LHCN-M2 (cell line): ENCODE data around the gene MAN1A1. TPM values are rescaled to one million over a fixed set of nuclear protein-coding genes. Genes with fewer than 3 reads are reported as not detected.
"Not testable (repeated sequence)": the region's sequence is repeated elsewhere in the genome, so short reads cannot be mapped to it uniquely, and the experiment has no call there.

Source experiments
- DNase-seq: peaks from one replicate; pipeline ENCODE4 v3.0.0-alpha.2; 2012; ENCODE audit warnings: low read depth
- polyA plus RNA-seq: library from polyadenylated mRNA; unstranded; fragments of >200 nt; gene quantifications from one replicate; pipeline ENCODE4 v1.2.1, GENCODE V29; 2012; ENCODE audit warnings: missing spikeins
- total RNA-seq: library from RNA; depleted of rRNA; stranded (reverse); fragments of >200 nt; gene quantifications from 2 replicates; pipeline ENCODE4 v1.2.3, GENCODE V29; 2014; rRNA removed

The MAN1A1 gene
- 104 and 158 TPM in 2 replicates for total RNA-seq
- 2.6 TPM for polyA plus RNA-seq

- DNase-seq = peak; percentile 83
Observed at GRCh38 chr6:119349361-119350201, at the start of gene MAN1A1. TSS of gene MAN1A1 (minus strand) at chr6:119349761. CDS start at chr6:119349065, 696 bp downstream.

- no peak for DNase-seq
Observed at GRCh38 chr6:119395192-119395591, 45.6 kb upstream of the MAN1A1 start.

GRCh38 chr6:119390247-119390793 is 40.8 kb upstream of the MAN1A1 start:
- peak; percentile 56 for DNase-seq

GRCh38 chr6:119385994-119386393 is 36.4 kb upstream of the MAN1A1 start:
- no peak for DNase-seq

- DNase-seq = no peak
Observed at GRCh38 chr6:119384444-119384843, 34.9 kb upstream of the MAN1A1 start.

GRCh38 chr6:119379809-119380208 is 30.2 kb upstream of the MAN1A1 start:
- DNase-seq = no peak

- DNase-seq = not testable (repeated sequence)
Observed at GRCh38 chr6:119377043-119377442, 27.5 kb upstream of the MAN1A1 start.

- no peak for DNase-seq
Observed at GRCh38 chr6:119370080-119370479, 20.5 kb upstream of the MAN1A1 start.

GRCh38 chr6:119368921-119369320 is 19.4 kb upstream of the MAN1A1 start:
- DNase-seq = no peak

- peak; percentile 77 for DNase-seq
Observed at GRCh38 chr6:119361209-119361608, 11.6 kb upstream of the MAN1A1 start.

- no peak for DNase-seq
Observed at GRCh38 chr6:119360262-119360915, 10.8 kb upstream of the MAN1A1 start.

- no peak for DNase-seq
Observed at GRCh38 chr6:119355890-119356289, 6.3 kb upstream of the MAN1A1 start.

GRCh38 chr6:119355157-119355556 is 5.6 kb upstream of the MAN1A1 start:
- peak; percentile 27 for DNase-seq

GRCh38 chr6:119353696-119354095 is 4.1 kb upstream of the MAN1A1 start:
- no peak for DNase-seq

- DNase-seq = no peak
Observed at GRCh38 chr6:119352001-119352400, 2.4 kb upstream of the MAN1A1 start.

- DNase-seq = peak; percentile 67
Observed at GRCh38 chr6:119350952-119351372, 1.4 kb upstream of the MAN1A1 start.

- DNase-seq = peak; percentile 71
Observed at GRCh38 chr6:119350202-119350951, 816 bp upstream of the MAN1A1 start.

GRCh38 chr6:119348748-119349360 is 707 bp downstream of the MAN1A1 start:
- no peak for DNase-seq

GRCh38 chr6:119348096-119348747 is 1.3 kb downstream of the MAN1A1 start:
- DNase-seq = no peak

GRCh38 chr6:119347466-119348095 is 2.0 kb downstream of the MAN1A1 start:
- DNase-seq = peak; percentile 23
